Left renal pelvis (tissue), 4 donors: ENCODE results near the gene CDK14. TPM values are rescaled to one million over a fixed set of nuclear protein-coding genes. Genes with fewer than 3 reads are reported as not detected.
A peak's percentile ranks its signal among the peaks of the same experiment; 100 is the strongest.
"Not testable (repeated sequence)": the region's sequence is repeated elsewhere in the genome, so short reads cannot be mapped to it uniquely, and the experiment has no call there.

Experiments used
- DNase-seq, 4 donors: peaks; one replicate each; pipeline ENCODE4 v3.0.0-alpha.2; 2013; ENCODE audit warnings: low read depth in 4 of 4, low spot score in 3 of 4
- polyA plus RNA-seq, 4 donors: library from polyadenylated mRNA; unstranded; fragments of 120-200 nt; gene quantifications; one replicate each; pipeline ENCODE4 v1.2.1, GENCODE V29; 2013; ENCODE audit not compliant: insufficient read length in 4 of 4

CDK14 gene
- polyA plus RNA-seq, 4 donors: 28.6 to 44.2 (median 36.4) TPM

DNA sequence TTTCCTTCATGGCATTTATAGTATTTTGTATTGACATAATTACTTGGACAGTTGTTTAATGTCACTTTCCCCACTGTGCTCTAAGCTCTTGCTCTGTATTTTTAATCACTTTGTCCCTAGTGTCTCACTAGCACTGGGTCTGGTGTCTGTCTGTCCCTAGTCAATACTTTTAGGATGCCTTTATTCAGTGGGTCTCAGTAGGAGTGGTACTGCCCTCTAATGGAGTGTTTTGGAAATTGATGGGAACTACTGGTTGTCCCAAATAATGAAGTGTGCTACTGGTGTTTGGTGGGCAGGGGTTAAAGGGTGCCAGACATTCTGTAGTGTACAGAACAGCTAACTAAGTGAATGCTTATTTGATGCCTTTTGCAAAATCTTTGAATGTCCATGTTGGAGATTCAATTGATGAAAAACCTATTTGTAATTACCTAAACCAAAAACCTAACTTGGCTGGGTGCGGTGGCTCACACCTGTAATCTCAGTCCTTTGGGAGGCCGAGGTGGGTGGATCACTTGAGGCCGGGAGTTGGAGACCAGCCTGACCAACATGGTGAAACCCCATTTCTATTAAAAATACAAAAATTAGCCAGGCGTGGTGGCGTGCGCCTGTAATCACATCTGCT, 33.3 kb downstream of the CDK14 start:
- DNase-seq: peak in 1 of 4 donors; percentile 22

DNA sequence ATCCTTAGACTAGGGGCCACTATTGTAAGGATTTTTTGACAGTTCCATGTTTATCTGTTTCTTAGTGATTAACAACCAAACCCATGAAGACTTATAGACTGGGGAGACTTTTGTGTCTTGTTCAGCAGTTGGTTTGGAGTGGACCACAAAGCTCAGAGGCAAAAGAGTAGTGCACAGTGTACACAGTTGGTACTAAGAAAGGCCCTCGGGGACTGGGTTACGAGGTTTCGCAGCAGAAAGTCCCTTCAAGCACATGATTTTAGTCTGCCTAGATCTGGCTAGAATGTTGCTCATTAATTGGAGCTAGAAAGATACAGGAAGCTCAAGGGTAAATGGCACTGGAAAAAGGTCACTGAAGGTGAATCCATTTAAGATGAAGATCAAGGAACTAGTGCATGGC, 35.4 kb downstream of the CDK14 start:
- DNase-seq: no peak

DNA sequence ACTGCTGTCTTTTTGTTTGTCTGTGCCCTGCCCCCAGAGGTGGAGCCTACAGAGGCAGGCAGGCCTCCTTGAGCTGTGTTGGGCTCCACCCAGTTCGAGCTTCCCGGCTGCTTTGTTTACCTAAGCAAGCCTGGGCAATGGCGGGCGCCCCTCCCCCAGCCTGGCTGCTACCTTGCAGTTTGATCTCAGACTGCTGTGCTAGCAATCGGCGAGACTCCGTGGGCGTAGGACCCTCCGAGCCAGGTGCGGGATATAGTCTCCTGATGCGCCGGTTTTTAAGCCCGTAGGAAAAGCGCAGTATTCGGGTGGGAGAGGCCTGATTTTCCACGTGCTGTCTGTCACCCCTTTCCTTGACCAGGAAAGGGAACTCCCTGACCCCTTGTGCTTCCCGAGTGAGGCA, 43.6 kb downstream of the CDK14 start:
- DNase-seq: not testable (repeated sequence)

DNA sequence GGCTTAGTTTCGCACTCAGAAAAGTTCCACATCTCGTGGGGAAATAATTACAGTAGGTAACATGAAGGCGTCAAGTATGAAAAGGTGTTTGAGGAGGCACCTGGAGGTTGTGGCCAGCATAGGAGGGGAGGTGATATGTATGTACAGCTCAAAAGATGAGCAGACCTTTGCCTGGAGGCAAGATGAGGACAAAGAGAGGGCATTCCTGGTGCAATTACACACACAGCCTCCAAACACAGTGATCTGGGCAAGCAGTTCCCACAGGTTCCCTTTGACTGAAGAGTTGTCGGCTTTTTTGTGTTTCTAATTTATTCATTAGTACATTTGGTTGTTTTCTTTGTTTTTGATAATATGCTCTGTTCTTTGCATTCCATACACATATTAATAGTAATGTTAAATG, 46.9 kb downstream of the CDK14 start:
- no peak for DNase-seq

DNA sequence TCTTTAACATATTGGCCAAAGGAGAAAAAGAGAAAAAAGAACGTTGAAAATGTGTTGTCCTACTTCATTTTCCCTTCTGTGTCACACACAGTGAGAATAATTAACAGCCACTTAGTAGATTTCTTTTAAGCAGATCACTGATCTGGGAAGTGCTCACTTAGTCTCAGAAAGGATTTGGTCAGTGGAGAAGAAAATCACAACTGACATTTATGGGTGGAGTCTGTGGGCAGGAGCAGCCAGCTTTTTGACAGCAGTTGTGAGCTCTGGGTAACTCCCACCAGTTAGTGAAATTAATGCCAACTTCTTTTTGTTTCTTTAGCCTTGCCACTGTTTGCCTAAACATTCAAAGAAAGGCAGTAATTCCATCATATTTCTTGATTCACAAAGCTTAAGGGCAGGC, 49.7 kb downstream of the CDK14 start:
- peak in 1 of 4 donors; percentile 51 for DNase-seq

DNA sequence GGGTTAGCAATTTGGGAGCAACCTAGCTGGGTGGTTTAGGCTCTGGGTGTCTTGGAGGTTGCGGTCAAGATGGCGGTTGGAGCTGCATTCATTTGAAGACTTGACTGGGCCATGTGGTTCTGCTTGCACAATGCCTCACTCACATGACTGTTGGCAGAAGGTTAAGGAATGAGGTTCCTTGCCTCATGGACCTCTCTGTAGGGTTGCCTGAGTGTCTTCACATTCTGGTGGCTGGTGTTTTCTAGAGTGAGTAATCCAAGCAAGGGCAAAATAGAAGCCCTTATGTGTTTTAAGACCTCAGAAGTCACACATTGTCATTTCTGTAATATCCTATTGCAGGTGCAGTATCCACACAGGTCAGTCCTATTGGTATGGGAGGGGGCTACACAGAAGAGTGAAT, 52.0 kb downstream of the CDK14 start:
- no peak for DNase-seq

DNA sequence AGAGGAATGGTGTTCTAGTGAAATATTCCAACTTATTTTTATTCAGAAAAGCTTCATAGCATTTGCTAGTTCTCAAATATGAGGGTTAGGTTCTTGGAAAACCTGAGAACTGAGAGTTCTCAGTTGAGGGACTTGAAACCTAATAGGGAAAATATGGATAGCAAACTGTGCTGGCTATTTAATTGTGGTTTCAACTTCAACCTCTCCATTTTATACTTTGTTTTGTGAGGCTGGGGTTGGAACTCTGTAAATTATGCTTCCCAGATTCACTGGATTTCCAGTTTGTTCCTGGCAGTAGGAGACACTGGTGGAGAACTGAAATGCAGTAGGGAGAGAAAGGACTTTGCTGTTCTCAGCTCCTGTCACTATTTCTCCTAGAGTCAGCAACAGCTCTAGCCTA, 52.7 kb downstream of the CDK14 start:
- no peak for DNase-seq

DNA sequence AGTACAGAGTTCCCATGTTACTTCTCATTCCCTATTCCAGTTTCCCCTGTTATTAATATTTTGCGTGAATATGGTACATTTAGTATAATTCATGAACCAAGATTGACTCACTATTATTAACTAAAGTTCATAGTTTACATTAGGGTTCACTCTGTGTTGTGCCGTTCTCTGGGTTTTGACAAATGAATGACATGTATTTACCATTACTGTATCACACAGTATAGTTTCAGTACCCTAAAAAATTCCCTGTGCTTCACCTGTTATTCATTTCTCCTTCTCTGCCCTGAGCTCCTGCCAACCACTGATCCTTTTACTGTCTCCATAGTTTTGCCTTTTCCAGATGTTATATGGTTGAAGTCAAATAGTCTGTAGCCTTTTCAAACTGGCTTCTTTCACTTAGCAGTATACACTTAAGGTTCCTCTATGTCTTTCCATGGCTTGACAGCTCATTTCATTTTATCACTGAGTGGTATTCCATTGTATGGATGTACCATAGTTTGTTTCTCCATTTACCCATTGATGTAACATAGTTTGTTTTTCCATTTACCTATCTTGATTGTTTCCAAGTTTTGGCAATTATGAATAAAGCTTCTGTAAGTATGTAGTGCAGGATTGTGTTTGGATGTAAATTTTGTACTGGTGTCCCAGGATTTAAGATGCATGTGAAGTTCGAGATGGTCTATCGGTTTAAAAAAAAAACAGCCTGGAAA, 58.8 kb downstream of the CDK14 start:
- DNase-seq: no peak

DNA sequence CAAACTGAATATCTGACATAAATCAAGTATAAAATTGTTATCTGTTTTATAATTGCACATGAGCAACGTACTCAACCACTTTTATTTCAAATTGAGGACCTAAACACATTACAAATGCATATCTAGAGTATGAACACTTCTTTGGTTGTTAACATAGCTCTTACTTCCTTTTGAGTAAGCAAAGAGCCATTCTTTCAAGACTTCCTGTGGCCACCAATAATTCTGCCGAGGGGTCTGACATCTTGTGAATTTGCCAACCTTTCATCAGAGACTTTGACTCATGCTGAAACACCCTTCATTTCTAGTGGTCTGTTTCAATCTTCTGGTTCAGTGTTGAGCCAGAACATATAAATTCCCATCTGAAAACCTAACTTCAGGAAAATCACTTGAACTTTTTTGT, 59.4 kb downstream of the CDK14 start:
- no peak for DNase-seq

DNA sequence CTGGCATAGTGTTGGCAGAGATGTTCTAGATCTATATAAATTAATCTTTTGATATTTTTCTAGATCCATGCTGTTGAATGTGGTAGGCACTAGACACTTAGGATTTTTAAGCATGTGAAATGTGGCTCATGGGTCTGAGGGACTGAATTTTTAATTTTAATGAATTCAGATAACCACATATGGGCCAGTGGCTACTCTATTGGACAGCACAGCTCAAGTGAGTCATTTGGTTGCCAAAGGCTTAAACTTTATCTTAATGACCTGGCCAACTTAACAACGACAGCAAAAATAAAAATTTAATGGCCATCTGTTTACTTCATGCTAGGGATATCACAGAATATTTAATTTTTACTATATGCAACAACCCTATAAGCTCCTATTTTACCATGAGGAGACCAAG, 61.4 kb downstream of the CDK14 start:
- DNase-seq: no peak

DNA sequence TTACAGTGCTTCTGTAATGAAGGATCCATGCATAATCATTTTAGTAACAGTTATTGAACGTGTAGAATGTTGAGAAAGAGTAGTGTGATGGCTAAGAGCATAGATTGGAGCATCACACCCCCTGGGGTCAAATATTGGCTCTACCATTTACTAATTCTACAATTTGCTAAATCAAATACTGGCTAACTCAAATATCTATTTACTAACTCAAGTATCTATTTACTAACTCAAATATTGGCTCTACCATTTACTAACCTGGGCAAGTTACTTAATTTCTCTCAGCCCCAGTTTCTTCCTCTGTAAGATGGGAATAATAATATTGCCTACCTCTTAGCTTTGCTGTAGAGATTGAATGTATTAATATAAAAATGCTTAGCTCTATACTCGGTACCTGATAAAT, 64.0 kb downstream of the CDK14 start:
- no peak for DNase-seq

DNA sequence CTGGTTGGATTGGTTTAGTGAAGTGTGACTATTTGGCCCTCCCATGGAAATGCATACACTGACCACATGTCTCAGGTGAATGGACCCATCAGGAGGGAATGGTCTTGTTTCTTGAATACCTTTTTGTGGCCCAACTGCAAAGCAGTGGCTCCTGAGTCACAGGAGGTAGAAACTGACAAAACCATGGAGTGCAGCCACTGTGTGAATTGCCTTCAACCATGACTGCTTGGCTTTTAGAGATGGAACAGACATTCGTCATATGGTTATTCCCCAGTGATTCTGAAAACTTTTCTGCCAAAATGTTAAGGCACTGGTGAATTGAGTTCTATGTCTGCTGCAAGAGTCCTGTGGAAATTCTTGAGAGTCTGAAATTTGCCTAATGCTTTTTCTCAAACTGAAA, 64.7 kb downstream of the CDK14 start:
- no peak for DNase-seq

DNA sequence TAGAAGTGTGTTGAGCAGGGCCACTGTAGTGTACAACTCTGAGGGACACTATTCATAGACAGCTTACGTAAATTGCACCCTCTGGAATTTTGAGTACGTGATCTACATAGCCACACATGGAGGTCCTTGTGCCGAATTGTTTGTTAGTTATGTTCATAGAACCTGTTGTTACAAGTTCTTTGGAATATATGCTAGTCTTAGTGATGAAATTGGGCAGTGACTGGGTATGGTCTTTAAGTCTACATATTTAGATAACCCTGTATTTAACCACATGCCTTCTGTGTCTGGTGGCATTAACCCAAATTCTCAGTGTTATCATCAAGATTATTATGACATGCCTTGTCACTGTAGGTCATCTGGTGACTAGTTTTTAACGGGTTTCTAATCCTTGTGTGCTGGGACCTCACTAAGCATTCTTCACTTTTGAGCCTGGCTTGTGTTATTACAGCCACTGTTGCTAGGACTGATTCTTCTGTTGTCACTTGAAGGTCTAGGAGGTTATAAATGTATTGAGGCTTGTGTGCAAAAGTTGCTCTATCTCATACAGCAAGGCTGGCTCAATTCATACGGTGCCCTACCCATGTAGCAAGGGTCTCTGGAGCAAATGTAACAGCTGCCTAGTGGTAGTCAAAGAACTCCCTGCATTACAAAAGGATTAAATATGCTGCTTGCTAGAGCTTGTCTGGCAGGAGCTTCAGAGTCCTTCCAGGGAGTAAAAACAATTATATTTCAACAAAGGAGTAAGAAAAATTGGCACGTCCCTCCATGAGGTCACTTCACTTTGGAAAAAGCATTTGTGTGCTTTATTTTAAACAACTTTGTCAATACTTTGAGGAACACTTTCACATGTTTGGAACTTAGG, 65.4 kb downstream of the CDK14 start:
- no peak for DNase-seq

DNA sequence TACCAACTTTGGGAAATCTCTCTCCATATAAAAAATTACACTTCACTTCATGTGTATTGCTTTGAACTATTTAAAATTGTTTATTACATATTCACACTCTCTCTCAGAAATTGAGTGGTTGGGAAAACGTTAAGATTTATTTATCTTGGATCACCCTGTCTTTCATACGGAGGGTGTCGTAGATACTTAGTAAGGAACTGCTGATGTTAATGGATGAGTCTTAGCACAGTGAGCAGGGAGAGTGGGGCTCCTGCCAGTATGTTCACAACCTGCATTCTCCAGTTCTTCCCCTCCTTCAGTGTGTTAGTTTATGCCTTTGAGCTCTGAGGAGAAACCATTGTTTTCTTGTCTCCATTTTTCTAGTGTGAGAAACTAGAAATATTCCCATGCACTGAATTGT, 67.1 kb downstream of the CDK14 start:
- DNase-seq: no peak

DNA sequence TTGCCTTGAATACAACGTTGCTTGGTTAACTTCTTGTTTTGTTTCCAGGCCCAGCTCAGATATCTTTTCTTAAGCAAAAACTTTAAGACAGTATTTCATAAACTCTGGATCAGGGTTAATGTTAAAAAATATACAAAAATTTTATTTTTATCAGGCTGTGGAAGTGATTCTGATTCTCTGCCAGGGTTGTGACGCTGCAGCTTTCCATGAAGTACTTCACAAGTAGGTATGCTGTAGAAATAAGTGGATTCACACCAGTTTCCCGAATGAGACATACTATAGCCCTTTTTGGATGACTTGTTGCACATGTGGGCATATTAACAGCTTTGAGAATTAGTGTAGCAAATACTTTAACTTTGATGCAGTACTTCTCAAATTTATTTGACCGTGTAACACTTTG, 70.1 kb downstream of the CDK14 start:
- DNase-seq: no peak

DNA sequence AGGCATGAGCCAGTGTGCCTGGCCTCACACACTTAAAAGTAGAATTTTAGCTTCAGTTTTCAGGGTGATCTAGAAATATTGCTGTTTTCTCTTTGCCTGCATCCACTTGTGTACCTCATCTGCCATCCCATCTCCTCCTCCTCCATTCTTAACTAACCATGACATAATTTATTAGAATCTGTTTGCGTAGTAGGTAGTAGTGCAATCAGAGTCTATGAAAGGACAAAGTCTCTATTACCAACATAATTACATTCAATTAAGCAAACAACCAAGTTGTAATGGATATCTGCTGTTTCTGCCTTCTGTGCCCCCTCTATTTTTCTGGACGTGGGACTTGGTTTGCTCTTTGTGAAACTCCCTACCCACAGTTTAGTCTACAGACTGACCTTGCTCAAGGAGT, 72.9 kb downstream of the CDK14 start:
- DNase-seq: peak in 2 of 4 donors; percentile 10 to 29

DNA sequence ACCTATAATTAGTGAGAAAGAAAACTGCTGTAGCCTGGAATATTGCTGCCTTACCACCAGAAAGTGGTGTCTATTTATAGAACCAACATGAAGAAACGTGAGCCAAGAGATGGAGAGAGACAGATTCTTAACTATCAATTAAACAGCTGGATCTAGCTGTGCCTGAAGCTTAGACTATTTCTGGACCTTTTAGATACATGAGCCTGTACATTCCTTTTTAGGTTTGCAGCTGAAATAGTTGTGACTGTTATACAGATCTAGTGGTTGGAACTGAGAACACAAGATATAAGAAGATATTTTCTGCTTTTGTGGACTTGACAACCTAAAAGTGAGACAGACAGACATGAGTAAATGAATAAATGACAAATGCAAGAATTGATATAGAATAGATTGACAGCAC, 73.4 kb downstream of the CDK14 start:
- no peak for DNase-seq

DNA sequence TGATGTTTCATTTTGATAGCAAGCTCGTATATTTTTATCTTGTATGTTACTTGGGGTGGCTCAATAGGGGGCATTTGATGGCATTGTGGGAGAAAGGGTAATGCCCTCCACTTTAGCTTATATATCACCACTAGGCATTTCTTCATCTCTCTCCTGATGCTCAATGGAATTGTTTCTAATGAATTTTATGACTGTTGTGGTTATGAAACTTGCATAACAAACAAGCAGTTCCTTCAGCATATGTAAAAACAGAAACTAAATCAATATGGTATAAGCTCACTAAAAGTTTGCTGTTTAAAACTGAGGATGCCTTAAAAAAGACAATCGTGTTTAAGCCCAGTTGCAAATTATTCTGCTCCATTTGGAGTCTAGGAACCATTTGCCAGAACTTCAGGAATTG, 75.5 kb downstream of the CDK14 start:
- no peak for DNase-seq

DNA sequence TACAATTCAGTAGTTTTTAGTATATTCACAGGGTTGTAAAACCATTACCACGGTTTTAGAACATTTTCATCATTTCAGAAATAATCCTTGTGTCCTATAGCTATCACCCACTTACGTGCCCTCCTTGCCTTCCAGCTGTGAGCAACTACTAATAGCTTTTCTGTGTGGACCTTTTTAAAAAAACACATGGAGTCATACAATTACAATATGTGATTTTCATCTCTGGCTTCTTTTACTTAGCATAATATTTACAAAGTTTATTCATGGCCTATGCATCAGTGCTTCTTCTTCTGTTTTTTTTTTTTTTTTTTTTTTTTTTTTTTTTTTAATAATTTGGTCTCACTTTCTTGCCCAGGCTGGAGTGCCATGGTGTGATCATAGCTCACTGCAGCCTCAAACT, 76.1 kb downstream of the CDK14 start:
- no peak for DNase-seq

DNA sequence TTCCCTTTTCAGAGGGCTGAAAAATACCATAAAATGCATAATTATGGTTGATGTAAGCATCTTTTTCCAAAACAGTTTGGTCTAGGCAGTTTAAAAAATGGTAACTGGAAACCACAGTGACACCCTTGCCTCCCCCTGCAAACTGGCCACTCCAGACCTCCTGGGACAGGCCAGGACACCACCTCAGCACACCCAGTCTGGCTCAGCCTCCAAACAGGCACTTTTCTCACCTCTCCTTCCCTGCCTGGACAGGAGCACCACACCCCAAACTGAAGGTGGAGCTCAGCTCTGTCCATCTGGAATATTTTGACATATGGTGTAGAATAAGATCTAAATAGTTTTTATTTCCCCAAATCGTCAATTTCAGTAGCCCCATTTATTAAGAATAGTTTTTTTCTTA, 78.5 kb downstream of the CDK14 start:
- no peak for DNase-seq

DNA sequence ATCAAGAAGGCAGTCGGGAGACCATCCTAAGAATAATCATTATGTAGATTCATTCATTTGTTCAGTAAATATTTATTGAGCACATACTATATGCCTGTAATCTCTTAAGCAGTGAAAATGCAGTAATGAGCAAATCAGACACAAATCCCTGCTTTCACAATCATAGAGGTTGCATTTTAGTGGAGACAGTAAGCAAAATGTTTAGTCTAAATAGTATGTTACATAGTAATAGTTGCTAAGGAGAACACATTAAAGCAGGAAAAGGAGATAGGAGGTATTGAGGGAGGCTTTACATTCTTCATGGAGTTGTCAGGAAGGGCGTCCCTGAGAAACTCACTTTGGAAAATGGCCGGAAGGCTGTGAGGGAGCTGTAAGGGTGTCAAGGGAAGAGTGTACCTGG, 79.9 kb downstream of the CDK14 start:
- DNase-seq: no peak
